Uterus (tissue), 4 donors: Measurements from ENCODE around the gene STMN1. TPM values are rescaled to one million over a fixed set of nuclear protein-coding genes. Genes with fewer than 3 reads are reported as not detected.
A peak's percentile ranks its signal among the peaks of the same experiment; 100 is the strongest.

Experiments used
- DNase-seq, 2 donors: peaks; one replicate each; pipeline ENCODE4 v3.0.0-alpha.2; 2019 to 2020
- H3K27ac ChIP-seq, 2 donors: fragments of 200-600 bp; sonication (generic); 1 replicate in 1 of 2; 2 replicates in 1 of 2; pipeline ENCODE4 v1.5.1; 2016 to 2018
- H3K27me3 ChIP-seq, 2 donors: fragments of 200-600 bp; sonication (generic); one replicate each; pipeline ENCODE4 v1.5.1; 2018 to 2019; ENCODE audit warnings: control low read depth in 1 of 2
- H3K36me3 ChIP-seq, 2 donors: fragments of 200-600 bp; sonication (generic); one replicate each; pipeline ENCODE4 v1.5.1; 2019; ENCODE audit warnings: control low read depth in 1 of 2
- H3K4me1 ChIP-seq, 2 donors: fragments of 200-600 bp; sonication (generic); one replicate each; pipeline ENCODE4 v1.5.1; 2018 to 2019; ENCODE audit warnings: control low read depth in 1 of 2
- H3K4me3 ChIP-seq, 2 donors: fragments of 200-600 bp; sonication (generic); 1 replicate in 1 of 2; 2 replicates in 1 of 2; pipeline ENCODE4 v1.5.1; 2018 to 2019; ENCODE audit warnings: mild to moderate bottlenecking in 1 of 2
- H3K9me3 ChIP-seq, 2 donors: fragments of 200-600 bp; sonication (generic); one replicate each; pipeline ENCODE4 v1.5.1; 2019; ENCODE audit warnings: control low read depth in 1 of 2
- CTCF ChIP-seq, 4 experiments: fragments of 200-600 bp in 2 of 4; fragments of 450-650 bp in 2 of 4; sonication (generic) in 2 of 4; IDR thresholded peaks; one replicate each; pipeline ENCODE4 v1.5.1; 2016 to 2019; ENCODE audit warnings: antibody characterized with exemption in 4 of 4, mild to moderate bottlenecking in 2 of 4, moderate library complexity in 1 of 4
- POLR2A ChIP-seq, 2 donors: fragments of 450-650 bp; IDR thresholded peaks; one replicate each; pipeline ENCODE4 v1.6.1; 2016; ENCODE audit warnings: antibody characterized with exemption in 2 of 2, mild to moderate bottlenecking in 1 of 2, moderate library complexity in 1 of 2
- intact Hi-C: fragments of 100-400 bp; cut with DNase I; formaldehyde crosslinking; loops from one replicate; pipeline ENCODE4 v1.15.1; 2023; ENCODE audit warnings: low total_unique reads
- microRNA-seq: library from miRNA; unstranded; fragments of <30 nt; microRNA quantifications from one replicate; pipeline ENCODE4, GENCODE V29; 2016; ENCODE audit warnings: borderline microRNAs expressed, borderline replicate concordance
- small RNA-seq: library from RNA; depleted of rRNA; stranded (forward); fragments of <200 nt; gene quantifications from one replicate; pipeline ENCODE3, GENCODE V24; 2016
- total RNA-seq, 4 donors: library from RNA; depleted of rRNA in 3 of 4; stranded (reverse); fragments of >200 nt in 3 of 4; gene quantifications; one replicate each; pipeline versions ENCODE4 v1.1.0 to v1.2.4, GENCODE V29; 2014 to 2023
- donor health status: DM: yes; HTN: yes; CAD: no.

The STMN1 gene
- total RNA-seq, 4 donors from 2014 or later = 34.6 to 100 (median 78.2) TPM

- H3K27me3 ChIP-seq = no peaks in the 10 kb centered on the region
- H3K4me3 ChIP-seq = peak within 1 kb of the TSS; percentile 47 to 53
- DNase-seq = peak; percentile 79 to 88
- H3K36me3 ChIP-seq = no peaks in the 10 kb centered on the region
- TF ChIP-seq POLR2A (IDR thresholded peaks at IDR 0.05) = peak; percentile 46 to 63
- TF ChIP-seq CTCF (IDR thresholded peaks at IDR 0.05) = no peak
- peak within 1 kb of the TSS; percentile 68 for H3K27ac ChIP-seq
- intact Hi-C loops = no loop called here
- H3K9me3 ChIP-seq = no peaks in the 10 kb centered on the region
- H3K4me1 ChIP-seq = no peaks in the 10 kb centered on the region
Measured at GRCh38 chr1:25858906-25859789, 47.1 kb downstream of the STMN1 start, which contains the start of gene AUNIP. AUNIP (minus strand) TSS chr1:25859457; CDS start chr1:25859357, 100 bp downstream.

GRCh38 chr1:25858494-25858893 lies 47.7 kb downstream of the STMN1 start:
- Histone ChIP-seq H3K4me3 (no peak overlapping the region), H3K36me3 (no peaks in the 10 kb centered on the region), H3K4me1 (no peaks in the 10 kb centered on the region), H3K27ac (no peak overlapping the region), H3K9me3 (no peaks in the 10 kb centered on the region), H3K27me3 (no peaks in the 10 kb centered on the region)
- intact Hi-C loops = no loop called here
- DNase-seq = no peak
- TF ChIP-seq CTCF (IDR thresholded peaks at IDR 0.05) (no peak), POLR2A (IDR thresholded peaks at IDR 0.05) (no peak)

GRCh38 chr1:25856856-25857255 lies 49.4 kb downstream of the STMN1 start:
- Histone ChIP-seq H3K36me3 (no peaks in the 10 kb centered on the region), H3K4me3 (no peak overlapping the region), H3K4me1 (no peaks in the 10 kb centered on the region), H3K9me3 (no peaks in the 10 kb centered on the region), H3K27ac (no peak overlapping the region), H3K27me3 (no peaks in the 10 kb centered on the region)
- intact Hi-C loops = no loop called here
- TF ChIP-seq POLR2A (IDR thresholded peaks at IDR 0.05) (no peak), CTCF (IDR thresholded peaks at IDR 0.05) (no peak)
- DNase-seq = no peak

GRCh38 chr1:25854554-25854953 lies 51.7 kb downstream of the STMN1 start:
- no peak for DNase-seq
- no peaks in the 10 kb centered on the region for H3K36me3 ChIP-seq
- H3K4me3 ChIP-seq = no peak overlapping the region
- H3K27me3 ChIP-seq = no peaks in the 10 kb centered on the region
- H3K4me1 ChIP-seq = no peaks in the 10 kb centered on the region
- no peak overlapping the region for H3K27ac ChIP-seq
- no peaks in the 10 kb centered on the region for H3K9me3 ChIP-seq
- intact Hi-C loops = no loop called here
- TF ChIP-seq CTCF (IDR thresholded peaks at IDR 0.05) (no peak), POLR2A (IDR thresholded peaks at IDR 0.05) (no peak)

Small RNA genes lying within 50 kb of the gene (microRNA-seq; reads per million reads assigned to microRNA genes)
- 4.9 reads per million, percentile 3 among the genes with 10 or more reads in this experiment for gene MIR3917

Small RNA genes lying within 50 kb of the gene (small RNA-seq; reads per million reads assigned to genes)
- not detected for gene AL033528.1
- not detected for gene RF00019
- not detected for gene SNRPFP2

Other genes with a start within 250 kb of the STMN1 start
- gene SELENON, start 106.2 kb downstream of the STMN1 start, total RNA-seq = 10 to 100 TPM in 2 of 4 donors, 1 to 10 TPM in 2; 9.0 to 94.0 (median 18.0) TPM
- 100 to 1,000 TPM in 1 of 4 donors, 10 to 100 TPM in 3; 51.5 to 106 (median 63.7) TPM for gene MTFR1L, start 86.5 kb downstream of the STMN1 start, total RNA-seq
- gene AUNIP, start 47.0 kb downstream of the STMN1 start, total RNA-seq = 1 to 10 TPM in 1 of 4 donors, not detected in 3; 1.1 TPM
- gene PAQR7, start 30.7 kb downstream of the STMN1 start, total RNA-seq = 10 to 100 TPM in 2 of 4 donors, 1 to 10 TPM in 2; 4.7 to 20.1 (median 9.9) TPM
- gene PAFAH2, start 91.6 kb upstream of the STMN1 start, total RNA-seq = 10 to 100 TPM in 1 of 4 donors, 1 to 10 TPM in 3; 6.2 to 12.3 (median 9.2) TPM
- 1 to 10 TPM in 2 of 4 donors, under 1 TPM in 1, not detected in 1; 0.26 to 2.7 (median 1.7) TPM for gene EXTL1, start 115.4 kb upstream of the STMN1 start, total RNA-seq
- gene SLC30A2, start 139.7 kb upstream of the STMN1 start, total RNA-seq = under 1 TPM in 2 of 4 donors, not detected in 2; 0.07 to 0.49 TPM
- 1 to 10 TPM in 1 of 4 donors, under 1 TPM in 1, not detected in 2; 0.77 to 5.4 TPM for gene TRIM63, start 161.2 kb upstream of the STMN1 start, total RNA-seq
- gene PDIK1L, start 205.4 kb upstream of the STMN1 start, total RNA-seq = 10 to 100 TPM; 13.8 to 95.6 (median 20.9) TPM